ENCODE results near the gene NRXN3. TPM values are rescaled to one million over a fixed set of nuclear protein-coding genes. Genes with fewer than 3 reads are reported as not detected.

Gene NRXN3
- total RNA-seq, 6 experiments from 2014 or later, result 0.07 to 0.28 (median 0.11) TPM; not detected in 2

DNA sequence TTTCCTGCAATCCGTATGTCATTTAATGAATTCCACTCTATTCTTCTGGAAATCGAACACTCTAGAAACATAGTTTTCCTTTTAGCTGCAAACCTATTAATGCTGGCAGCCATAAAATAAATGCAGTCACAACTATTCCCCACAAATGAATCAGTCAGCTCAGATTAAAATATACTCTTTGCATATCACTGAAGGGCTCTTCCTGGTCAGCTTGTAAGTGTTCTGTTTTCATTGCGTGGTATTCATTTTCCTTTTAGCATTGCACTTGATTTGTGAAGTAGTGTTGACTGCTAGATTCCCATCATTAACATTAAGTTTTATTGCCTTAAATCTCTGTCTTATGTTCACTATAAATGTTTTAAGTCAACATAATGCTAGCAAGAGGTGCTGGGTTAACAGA lies 1355.2 kb downstream of the NRXN3 start:
- TF ChIP-seq, protein P1, sequence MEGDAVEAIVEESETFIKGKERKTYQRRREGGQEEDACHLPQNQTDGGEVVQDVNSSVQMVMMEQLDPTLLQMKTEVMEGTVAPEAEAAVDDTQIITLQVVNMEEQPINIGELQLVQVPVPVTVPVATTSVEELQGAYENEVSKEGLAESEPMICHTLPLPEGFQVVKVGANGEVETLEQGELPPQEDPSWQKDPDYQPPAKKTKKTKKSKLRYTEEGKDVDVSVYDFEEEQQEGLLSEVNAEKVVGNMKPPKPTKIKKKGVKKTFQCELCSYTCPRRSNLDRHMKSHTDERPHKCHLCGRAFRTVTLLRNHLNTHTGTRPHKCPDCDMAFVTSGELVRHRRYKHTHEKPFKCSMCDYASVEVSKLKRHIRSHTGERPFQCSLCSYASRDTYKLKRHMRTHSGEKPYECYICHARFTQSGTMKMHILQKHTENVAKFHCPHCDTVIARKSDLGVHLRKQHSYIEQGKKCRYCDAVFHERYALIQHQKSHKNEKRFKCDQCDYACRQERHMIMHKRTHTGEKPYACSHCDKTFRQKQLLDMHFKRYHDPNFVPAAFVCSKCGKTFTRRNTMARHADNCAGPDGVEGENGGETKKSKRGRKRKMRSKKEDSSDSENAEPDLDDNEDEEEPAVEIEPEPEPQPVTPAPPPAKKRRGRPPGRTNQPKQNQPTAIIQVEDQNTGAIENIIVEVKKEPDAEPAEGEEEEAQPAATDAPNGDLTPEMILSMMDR (IDR thresholded peaks at IDR 0.05), result no peak
- DNase-seq, result no peak
- Mint-ChIP-seq H3K9me3 (peaks cover 6% of the 10 kb centered on the region), H3K4me3 (no peak overlapping the region), H3K4me1 (ENCODE audit: low read depth) (no peaks in the 10 kb centered on the region), H3K27me3 (ENCODE audit: insufficient read depth) (peaks cover 1% of the 10 kb centered on the region), H3K27ac (no peak overlapping the region), H3K36me3 (ENCODE audit: low read depth) (no peaks in the 10 kb centered on the region)

DNA sequence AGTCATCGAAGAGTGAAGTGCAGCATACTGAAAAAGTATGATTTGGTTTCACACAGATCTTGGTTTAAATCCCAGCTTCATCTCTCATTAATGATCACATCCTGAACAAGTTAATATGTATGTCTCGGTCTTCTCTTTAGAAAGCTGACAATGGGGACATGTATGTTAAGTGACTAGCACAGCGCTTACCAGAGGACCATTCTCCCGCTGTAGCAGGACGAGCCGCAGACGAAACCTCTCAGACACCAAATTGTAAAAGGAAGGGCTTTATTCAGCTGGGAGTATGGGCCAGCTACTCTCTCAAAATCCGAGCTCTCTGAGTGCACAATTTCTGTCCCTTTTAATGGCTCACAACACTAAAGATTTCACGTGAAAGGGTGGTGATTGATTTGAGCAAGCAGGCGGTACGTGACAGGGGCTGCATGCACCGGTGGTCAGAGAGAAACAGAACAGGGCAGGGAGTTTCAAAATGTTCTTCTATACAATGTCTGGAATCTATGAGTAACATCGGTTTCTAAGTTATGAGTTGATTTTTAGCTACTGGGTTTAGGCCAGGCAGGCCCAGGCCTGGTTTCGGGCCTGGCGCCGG lies 1358.7 kb downstream of the NRXN3 start:
- H3K36me3 Mint-ChIP-seq (ENCODE audit: low read depth), result no peaks in the 10 kb centered on the region
- no peak for DNase-seq
- no peak overlapping the region; the same call in 1 of the 2 replicates for H3K27ac Mint-ChIP-seq
- peaks cover 1% of the 10 kb centered on the region for H3K27me3 Mint-ChIP-seq (ENCODE audit: insufficient read depth)
- TF ChIP-seq, protein P1 (IDR thresholded peaks at IDR 0.05), result no peak
- H3K9me3 Mint-ChIP-seq, result no peaks in the 10 kb centered on the region; the same call in none of the 2 replicates
- no peak overlapping the region for H3K4me3 Mint-ChIP-seq
- H3K4me1 Mint-ChIP-seq (ENCODE audit: low read depth), result no peaks in the 10 kb centered on the region

DNA sequence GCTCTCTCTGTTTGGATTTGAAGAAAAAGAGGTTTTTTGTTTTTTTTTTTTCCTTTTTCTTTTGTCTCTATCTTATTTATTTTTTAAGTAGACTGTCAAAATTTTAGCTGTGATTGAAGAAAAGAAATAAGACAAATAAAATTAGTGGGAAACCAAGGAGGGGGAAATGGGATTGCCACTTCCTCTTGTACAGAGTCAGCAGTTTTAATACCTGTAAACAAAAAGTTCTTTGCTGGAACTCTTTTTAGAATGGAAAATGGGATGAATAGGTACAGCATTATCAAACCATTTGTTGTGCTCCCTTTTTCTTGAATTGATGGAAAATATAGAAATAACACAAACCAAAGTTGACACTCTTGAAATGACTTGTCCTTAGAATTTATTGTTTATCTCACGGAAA lies 1360.4 kb downstream of the NRXN3 start:
- DNase-seq, result no peak
- H3K9me3 Mint-ChIP-seq, result peaks cover 6% of the 10 kb centered on the region
- TF ChIP-seq, protein P1 (IDR thresholded peaks at IDR 0.05), result no peak
- H3K4me1 Mint-ChIP-seq (ENCODE audit: low read depth), result no peaks in the 10 kb centered on the region
- no peaks in the 10 kb centered on the region for H3K36me3 Mint-ChIP-seq (ENCODE audit: low read depth)
- no peak overlapping the region for H3K27ac Mint-ChIP-seq
- H3K27me3 Mint-ChIP-seq (ENCODE audit: insufficient read depth), result peaks cover 1% of the 10 kb centered on the region
- no peak overlapping the region for H3K4me3 Mint-ChIP-seq

DNA sequence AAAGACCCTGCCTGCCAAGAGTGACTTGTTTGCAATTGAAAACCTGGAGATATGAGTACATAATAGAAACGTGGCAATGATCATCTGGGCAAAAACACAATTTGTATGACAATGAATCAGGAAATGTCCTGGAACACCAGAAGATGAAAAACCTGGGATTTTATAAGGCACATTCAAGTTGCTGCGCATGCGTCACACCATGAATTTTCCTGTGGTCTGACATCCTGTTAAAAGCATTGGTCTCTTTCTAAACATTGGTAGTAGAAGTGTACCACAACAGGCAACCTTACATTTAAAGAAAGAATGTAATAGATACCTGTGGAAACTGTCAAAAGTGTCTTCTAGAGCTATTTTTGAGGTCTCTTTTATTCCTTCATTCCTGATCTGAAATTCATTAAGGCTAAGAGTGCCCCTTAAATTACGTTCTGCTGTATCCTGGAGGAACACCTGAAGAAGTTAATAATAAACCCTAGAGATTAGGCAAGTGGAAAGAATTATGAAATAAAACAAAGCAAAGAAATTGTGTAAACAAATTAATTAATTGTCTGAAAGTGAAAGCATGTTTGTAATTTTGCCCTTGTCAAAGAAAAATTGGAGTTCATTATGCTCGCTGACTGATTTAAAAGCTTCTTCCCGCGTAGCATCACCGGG lies 1364.7 kb downstream of the NRXN3 start:
- TF ChIP-seq, protein P1 (IDR thresholded peaks at IDR 0.05), result no peak
- H3K27ac Mint-ChIP-seq, result no peak overlapping the region
- no peaks in the 10 kb centered on the region for H3K4me1 Mint-ChIP-seq (ENCODE audit: low read depth)
- H3K4me3 Mint-ChIP-seq, result no peak overlapping the region
- no peaks in the 10 kb centered on the region for H3K36me3 Mint-ChIP-seq (ENCODE audit: low read depth)
- no peak for DNase-seq
- H3K9me3 Mint-ChIP-seq, result peaks cover 23% of the 10 kb centered on the region
- H3K27me3 Mint-ChIP-seq (ENCODE audit: insufficient read depth), result no peaks in the 10 kb centered on the region

DNA sequence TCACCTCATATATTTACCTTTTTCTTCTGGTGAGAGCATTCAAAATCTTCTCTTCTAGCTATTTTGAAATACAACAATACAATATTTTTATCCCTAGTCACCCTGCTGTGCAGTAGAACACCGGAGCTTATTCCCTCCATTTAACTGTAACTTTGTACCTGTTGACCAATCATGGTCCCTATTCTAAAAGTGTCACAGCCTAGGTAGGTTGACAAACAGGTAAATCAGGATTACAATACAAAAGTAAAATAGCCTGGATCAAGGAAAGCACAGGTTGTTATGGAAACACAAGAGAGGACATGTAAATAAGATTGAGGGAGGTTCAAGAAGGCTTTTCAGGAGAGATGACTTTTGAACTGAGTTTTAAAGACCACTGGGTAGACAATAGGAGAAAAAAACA lies 1370.2 kb downstream of the NRXN3 start:
- no peaks in the 10 kb centered on the region for H3K27me3 Mint-ChIP-seq (ENCODE audit: insufficient read depth)
- H3K27ac Mint-ChIP-seq, result no peak overlapping the region
- H3K4me1 Mint-ChIP-seq (ENCODE audit: low read depth), result peaks cover 6% of the 10 kb centered on the region; the same call in 1 of the 2 replicates
- H3K36me3 Mint-ChIP-seq (ENCODE audit: low read depth), result no peaks in the 10 kb centered on the region
- TF ChIP-seq, protein P1 (IDR thresholded peaks at IDR 0.05), result no peak
- no peak for DNase-seq
- no peak overlapping the region for H3K4me3 Mint-ChIP-seq
- peaks cover 22% of the 10 kb centered on the region for H3K9me3 Mint-ChIP-seq
